Measurements from ENCODE around the gene TDRD7. TPM values are rescaled to one million over a fixed set of nuclear protein-coding genes. Genes with fewer than 3 reads are reported as not detected.
"Not testable (repeated sequence)": the region's sequence is repeated elsewhere in the genome, so short reads cannot be mapped to it uniquely, and the experiment has no call there.

The TDRD7 gene
- total RNA-seq, 1 donor, result 5.4 TPM

DNA sequence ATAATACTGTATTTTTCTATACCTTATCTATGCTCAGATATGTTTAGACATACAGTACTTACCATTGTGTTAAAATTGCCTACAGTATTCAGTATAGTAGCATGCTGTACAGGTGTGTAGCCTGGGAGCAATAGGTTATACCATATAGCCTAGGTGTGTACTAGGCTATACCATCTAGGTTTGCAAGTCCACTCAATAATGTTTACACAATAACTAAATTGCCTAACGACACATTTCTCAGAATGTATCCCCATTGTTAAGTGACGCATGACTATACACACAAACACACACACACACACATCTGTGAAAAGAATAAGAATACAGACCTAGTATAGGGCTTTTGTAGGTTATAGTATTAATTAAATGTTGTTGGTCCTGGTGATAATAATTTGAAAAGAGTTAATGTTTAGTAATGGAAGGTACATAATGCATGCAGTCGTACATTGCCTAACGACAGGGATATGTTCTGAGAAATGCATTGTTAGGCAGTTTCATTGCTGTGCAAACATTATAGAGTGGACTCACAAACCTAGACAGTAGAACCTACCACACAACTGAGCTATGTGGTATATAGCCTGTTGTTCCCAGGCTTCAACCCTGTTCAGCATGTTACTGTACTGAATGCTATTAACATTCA, 13.6 kb downstream of the TDRD7 start:
- no peak for DNase-seq (ENCODE audit: low read depth in 2 of 3, low spot score in 2 of 3)

- no peak for DNase-seq (ENCODE audit: low read depth in 2 of 3, low spot score in 2 of 3)
Measured at GRCh38 chr9:97425973-97426336, 14.1 kb downstream of the TDRD7 start.

GRCh38 chr9:97427885-97428284, 16.0 kb downstream of the TDRD7 start:
- no peak for DNase-seq (ENCODE audit: low read depth in 2 of 3, low spot score in 2 of 3)

DNA sequence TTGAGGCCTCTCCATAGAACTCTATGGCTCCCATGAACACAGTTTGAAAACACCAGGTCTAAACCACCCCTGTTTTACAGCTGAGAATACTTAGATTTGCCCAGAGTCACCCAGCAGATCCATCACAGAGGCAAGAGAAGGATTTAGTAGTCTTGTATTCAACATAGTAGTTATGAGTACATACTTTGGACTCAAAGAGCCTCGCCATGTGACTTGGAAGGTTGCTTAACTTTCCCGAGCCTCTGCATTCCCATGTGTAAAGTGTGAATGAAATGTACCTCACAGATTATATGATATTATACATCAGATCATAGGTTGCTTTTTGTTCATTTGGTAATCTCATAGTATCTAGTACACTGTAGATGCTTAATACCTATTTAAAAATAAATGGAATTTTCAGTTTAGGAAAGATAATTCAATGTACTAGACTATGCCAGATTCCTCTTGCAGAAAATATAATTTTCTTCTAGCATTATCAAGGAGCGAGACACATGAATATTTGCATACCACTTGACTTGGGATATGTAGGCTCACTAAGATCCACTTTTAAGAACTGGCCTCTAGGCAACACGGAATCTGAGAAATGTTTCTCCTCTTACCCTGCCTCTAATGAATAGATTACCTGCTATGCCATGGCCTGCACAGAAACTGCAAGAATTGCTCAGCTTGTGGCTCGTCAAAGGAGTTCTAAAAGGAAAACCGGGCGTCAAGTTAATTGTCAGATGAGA, 18.6 kb downstream of the TDRD7 start:
- no peak for DNase-seq (ENCODE audit: low read depth in 2 of 3, low spot score in 2 of 3)

GRCh38 chr9:97431044-97431441, 19.1 kb downstream of the TDRD7 start:
- DNase-seq (ENCODE audit: low read depth in 2 of 3, low spot score in 2 of 3), result no peak

DNA sequence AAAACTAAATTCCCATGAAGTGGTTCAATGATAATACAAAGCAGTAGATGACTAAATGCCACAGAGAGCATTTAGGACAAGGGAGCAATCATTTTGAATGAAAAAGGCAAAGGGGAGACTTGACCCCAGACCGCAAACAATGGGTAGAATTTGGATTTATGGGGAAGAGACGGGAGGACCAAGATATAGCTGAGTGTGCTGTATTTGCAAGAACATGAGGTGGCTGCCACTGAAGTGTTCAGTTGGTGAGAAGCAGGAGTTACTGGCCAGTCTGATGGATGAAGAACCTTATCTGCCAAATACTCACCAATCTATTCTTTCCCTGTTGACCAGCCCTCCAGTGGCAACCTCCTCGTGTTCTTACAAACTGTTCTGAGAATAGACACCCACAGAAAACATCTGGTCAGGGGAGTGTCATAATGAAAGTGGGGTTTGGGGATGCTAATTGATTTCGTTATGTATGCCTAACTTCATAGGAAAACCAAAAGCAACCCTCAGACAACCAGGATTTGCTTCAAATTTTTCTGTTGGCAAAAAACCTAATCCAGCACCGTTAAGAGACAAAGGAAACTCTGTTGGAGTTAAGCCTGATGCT, 19.8 kb downstream of the TDRD7 start:
- DNase-seq (ENCODE audit: low read depth in 2 of 3, low spot score in 2 of 3), result no peak

GRCh38 chr9:97437051-97437600, 25.2 kb downstream of the TDRD7 start:
- DNase-seq (ENCODE audit: low read depth in 2 of 3, low spot score in 2 of 3), result no peak

DNA sequence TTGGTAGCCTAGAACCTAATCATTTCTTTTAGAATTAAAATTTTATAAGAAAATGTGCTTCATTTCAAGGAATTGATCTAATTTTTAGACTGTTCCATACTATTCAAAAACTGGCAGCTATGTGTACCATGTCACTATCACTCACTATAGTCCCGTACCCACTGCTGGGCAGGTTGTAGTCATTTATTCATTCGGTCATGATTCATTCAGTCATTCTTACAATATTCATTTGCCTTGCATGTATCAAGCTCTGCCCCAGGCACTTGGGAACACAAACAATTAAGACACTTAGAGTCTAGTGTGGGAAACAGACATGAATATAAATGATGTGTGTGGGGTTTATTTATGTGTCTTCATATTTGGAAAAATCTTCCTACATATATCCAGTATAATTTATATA, 26.4 kb downstream of the TDRD7 start:
- no peak for DNase-seq (ENCODE audit: low read depth in 2 of 3, low spot score in 2 of 3)

DNA sequence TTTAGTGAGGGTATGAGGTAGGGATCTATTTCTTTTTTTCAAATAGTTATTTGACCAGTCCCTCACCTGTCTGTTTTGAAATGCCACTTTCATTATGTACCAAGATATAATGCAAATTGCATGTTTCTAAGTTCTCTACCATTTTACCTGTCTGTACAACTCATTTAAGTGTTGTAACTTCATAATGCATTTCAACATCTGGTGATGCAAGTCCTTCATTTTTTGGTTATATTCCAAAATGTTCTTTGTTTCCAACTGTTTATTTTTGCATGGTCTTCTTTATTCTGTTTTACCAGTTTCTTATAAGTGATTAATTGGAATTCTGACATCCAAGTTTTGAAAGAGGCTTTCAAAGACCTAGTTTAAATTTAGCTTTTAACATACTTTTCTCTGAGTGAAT, 26.8 kb downstream of the TDRD7 start:
- no peak for DNase-seq (ENCODE audit: low read depth in 2 of 3, low spot score in 2 of 3)

DNA sequence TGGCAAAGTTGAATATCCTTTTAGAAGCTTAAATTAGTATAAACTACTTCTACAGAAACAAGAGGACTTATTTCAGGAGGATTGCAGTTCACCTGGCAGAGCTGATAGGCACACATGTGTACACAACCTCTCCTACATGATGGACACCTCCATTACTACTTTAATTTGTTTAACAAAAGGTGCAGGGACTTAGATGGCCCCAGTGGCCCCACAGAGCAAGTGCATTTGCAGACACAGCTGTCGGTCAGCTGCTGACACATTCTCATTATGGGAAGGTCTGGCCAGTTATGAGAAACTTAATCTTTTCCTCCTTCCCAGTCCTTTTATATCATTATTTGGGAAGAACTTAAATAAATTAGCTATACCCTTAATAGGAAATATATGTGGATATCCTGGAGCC, 28.3 kb downstream of the TDRD7 start:
- DNase-seq (ENCODE audit: low read depth in 2 of 3, low spot score in 2 of 3), result no peak

DNA sequence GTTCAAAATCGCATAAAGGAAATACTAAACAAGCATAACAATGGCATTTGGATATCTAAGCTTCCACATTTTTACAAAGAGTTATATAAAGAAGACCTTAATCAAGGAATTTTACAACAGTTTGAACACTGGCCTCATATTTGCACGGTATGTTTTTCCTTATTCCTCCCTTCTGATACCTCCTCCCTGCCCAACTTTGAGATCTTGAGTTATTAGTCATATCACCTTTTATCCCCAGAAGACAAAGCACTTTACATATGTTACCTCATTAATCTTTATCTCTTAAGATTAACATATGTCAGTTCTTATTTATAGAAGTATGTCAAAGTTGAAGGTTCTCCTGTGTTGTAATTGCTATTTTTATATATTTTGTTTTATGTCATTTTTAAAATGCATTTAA, 29.8 kb downstream of the TDRD7 start:
- DNase-seq (ENCODE audit: low read depth in 2 of 3, low spot score in 2 of 3), result no peak

DNA sequence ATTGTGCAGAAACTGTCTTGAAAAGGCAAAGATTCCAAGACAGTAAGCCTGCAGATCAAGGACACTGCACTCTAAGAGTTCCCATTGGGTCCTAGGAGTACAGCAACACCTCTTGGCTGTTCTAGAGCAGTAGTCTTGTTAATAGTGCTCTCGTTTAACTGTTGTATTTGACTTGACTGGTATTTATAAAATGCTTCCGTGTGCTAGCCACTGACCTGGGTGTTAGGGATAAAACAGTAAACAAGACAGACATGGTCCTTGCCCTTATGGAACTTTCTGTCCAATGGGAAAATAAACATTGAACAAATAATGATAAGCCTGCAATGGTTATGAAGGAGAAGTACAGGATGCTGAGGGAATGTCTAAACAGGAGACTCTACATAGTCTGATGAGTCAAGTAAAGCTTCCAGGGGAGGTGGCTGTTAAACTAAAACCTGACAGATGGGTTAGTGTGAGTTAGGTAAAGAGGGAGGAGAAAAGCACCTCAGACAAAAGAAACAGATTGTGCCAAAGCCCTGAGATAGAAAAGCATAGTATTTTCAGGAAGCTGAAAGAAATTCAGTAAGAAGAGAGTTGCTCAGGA, 33.3 kb downstream of the TDRD7 start:
- DNase-seq (ENCODE audit: low read depth in 2 of 3, low spot score in 2 of 3), result no peak

DNA sequence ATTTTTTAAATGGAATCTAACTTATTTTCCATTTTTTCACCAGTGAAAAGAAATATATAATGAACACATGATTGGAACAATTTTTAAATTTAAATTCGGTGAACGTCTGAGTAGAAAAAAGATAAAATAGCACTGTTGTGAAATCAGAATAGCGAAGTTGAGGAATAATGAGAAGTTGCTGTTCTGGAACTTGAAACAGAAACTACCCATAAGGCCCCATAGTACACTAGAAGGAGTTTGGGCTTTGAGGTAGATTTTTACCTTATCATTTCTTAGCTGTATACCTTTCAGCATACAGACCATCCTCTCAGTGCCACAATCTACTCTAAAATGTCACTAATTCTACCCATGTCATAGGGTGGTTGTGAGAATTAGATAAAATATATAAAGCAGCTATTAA, 35.1 kb downstream of the TDRD7 start:
- no peak for DNase-seq (ENCODE audit: low read depth in 2 of 3, low spot score in 2 of 3)

- DNase-seq (ENCODE audit: low read depth in 2 of 3, low spot score in 2 of 3), result not testable (repeated sequence)
Measured at GRCh38 chr9:97453573-97453972, 41.7 kb downstream of the TDRD7 start.

GRCh38 chr9:97456841-97457240, 44.9 kb downstream of the TDRD7 start:
- not testable (repeated sequence) for DNase-seq (ENCODE audit: low read depth in 2 of 3, low spot score in 2 of 3)

DNA sequence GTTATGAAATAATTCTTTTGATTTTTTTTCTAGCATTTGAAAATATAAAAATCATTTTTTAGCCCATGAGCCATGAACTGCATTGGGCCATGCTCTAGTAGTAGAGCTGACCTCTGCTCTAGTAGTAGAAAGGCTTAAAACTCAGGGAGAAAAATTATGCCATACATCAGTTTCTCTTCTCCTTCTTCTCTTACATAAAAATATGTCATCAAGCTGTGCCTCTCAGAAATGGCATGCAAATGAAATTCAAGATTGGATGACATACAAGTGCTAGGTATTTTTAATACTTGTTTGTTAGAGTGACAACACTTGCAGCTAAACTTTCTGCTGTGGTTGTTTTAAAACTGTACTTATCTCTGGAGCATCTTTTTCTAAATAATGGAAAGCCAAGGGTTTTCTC, 47.4 kb downstream of the TDRD7 start:
- no peak for DNase-seq (ENCODE audit: low read depth in 2 of 3, low spot score in 2 of 3)

DNA sequence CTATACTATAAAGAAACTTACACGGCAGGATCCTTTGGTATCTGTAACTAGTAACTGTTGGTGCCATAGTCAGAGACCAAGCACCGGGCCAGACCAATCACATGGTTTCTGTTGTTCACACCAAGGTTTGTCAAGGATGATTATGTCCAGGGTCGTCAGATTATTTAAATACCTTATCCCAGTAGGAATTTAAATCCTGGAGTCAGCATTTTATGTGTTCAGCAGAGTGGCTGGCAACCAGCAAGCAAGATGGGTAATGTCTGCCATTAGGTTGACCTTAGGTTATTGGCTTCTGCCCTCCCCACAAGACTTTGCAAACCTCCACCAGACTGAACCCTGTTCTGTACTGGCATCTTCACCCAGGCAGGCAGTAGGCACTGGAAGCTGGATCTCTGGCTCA, 50.3 kb downstream of the TDRD7 start:
- no peak for DNase-seq (ENCODE audit: low read depth in 2 of 3, low spot score in 2 of 3)

GRCh38 chr9:97462914-97463313, 51.0 kb downstream of the TDRD7 start:
- DNase-seq (ENCODE audit: low read depth in 2 of 3, low spot score in 2 of 3), result no peak

DNA sequence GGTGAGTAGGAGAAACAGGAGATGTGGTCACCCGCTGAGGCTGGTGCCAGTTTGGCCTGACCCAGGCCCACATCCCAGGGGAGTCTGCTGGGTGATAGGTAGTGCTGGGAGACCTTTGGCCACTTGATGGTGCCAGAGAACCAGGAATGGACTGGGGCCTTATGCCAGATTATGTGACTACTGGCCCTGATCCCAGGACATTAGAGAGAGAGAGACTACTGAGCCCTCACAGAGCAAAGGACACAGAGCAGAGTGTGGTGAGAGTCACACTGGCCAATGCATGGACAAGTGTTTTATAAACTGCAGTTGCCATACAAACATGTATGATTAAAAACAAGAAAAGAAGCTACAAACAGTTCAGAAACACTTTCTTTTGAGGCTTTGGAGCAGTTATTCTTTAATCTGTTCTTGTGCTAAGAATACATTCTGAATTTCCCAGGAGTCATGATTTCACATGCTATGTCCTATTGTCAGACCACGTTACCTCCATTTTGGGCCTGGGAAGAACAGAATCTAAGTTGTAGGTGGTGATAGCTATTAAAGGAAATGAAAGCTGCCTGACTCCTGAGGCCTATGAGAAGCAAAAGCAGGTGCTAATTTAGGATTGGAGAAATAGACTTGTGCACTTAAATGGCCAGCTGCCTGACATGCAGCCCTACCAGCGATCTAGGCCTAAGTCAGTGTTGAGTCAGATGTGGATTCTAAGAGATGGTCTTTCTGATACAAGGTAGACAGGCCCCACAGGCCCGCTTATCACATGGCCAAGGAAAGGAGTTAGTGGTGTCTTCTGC, 57.0 kb downstream of the TDRD7 start:
- peak; percentile 2 to 82 (median 61) for DNase-seq (ENCODE audit: low read depth in 2 of 3, low spot score in 2 of 3)

GRCh38 chr9:97470076-97470475, 58.2 kb downstream of the TDRD7 start:
- peak in 2 of 3 donors; percentile 14 to 32 for DNase-seq (ENCODE audit: low read depth in 2 of 3, low spot score in 2 of 3)

- DNase-seq (ENCODE audit: low read depth in 2 of 3, low spot score in 2 of 3), result no peak
Measured at GRCh38 chr9:97473717-97474116, 61.8 kb downstream of the TDRD7 start.
